ENCODE results near the gene ACTG2. TPM values are rescaled to one million over a fixed set of nuclear protein-coding genes. Genes with fewer than 3 reads are reported as not detected.
A peak's percentile ranks its signal among the peaks of the same experiment; 100 is the strongest.

Gene ACTG2
- 1,000 to 10,000 TPM in 1 of 4 donors, 100 to 1,000 TPM in 3; 394 to 3,499 (median 729) TPM for total RNA-seq

DNA sequence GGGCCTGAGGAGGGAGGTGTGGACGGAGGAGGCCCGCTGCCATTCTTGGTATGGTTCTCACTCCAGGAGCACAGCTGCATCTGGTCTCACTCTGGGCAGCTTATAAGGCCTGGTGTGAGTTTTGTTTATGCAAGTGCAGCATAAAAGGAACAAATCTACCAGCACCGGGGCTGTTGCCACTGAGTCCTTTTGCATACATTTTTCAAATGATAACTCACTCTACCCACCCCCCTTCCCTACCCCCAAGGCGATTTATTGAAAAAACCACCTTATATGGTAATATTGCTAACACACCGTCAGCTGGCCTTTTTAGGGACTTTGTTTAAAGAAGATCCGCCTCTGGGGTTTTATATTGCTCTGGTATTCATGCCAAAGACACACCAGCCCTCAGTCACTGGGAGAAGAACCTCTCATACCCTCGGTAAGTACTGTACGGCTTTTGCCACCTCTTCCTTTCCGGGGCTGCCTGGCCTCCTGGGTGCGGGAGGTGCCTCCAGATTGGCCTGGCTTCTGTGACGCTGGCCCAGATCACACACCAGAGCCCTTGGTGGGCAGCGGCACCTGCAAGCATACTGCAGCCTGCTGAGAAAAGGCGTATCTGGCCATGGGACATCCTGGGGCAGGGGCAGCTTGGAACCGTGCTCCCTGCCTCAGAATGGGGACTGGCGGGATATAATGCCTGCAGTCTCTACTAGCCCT is at the start of gene ACTG2:
TSS of gene ACTG2 (plus strand) at position 378 of the 699 bp plus-strand sequence. CDS start 8,304 bp downstream, outside the sequence.
- DNase-seq, result peak; percentile 28
- in situ Hi-C loops (cut with MboI; ENCODE audit: low pct_ligation_motif_present in 1 of 4, low pct_unique_long_range_greater_than_20kb in 1 of 4, low sequenced_read_pairs in 3 of 4), result no loop called here
- TF ChIP-seq POLR2AphosphoS5 (IDR thresholded peaks at IDR 0.05) (peak; percentile 78 to 86 (median 79)), POLR2A (IDR thresholded peaks at IDR 0.05) (peak; percentile 62), EP300 (IDR thresholded peaks at IDR 0.05; ENCODE audit: low read depth) (peak; percentile 54)
- TF ChIP-seq, protein P1, sequence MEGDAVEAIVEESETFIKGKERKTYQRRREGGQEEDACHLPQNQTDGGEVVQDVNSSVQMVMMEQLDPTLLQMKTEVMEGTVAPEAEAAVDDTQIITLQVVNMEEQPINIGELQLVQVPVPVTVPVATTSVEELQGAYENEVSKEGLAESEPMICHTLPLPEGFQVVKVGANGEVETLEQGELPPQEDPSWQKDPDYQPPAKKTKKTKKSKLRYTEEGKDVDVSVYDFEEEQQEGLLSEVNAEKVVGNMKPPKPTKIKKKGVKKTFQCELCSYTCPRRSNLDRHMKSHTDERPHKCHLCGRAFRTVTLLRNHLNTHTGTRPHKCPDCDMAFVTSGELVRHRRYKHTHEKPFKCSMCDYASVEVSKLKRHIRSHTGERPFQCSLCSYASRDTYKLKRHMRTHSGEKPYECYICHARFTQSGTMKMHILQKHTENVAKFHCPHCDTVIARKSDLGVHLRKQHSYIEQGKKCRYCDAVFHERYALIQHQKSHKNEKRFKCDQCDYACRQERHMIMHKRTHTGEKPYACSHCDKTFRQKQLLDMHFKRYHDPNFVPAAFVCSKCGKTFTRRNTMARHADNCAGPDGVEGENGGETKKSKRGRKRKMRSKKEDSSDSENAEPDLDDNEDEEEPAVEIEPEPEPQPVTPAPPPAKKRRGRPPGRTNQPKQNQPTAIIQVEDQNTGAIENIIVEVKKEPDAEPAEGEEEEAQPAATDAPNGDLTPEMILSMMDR (IDR thresholded peaks at IDR 0.05), result no peak
- H3K27ac ChIP-seq, result peak within 1 kb of the TSS; percentile 78 to 89 (median 88)
- H3K27me3 ChIP-seq, result no peaks in the 10 kb centered on the region
- H3K36me3 ChIP-seq, result no peaks in the 10 kb centered on the region
- intact Hi-C loops (cut with DNase I; ENCODE audit: low total_unique reads), result loop anchor here (10.0 kb wide), 1 partner anchor 58 kb away; no protein-coding TSS in a partner anchor
- H3K4me3 ChIP-seq, result peak within 1 kb of the TSS; percentile 20 to 42 (median 34)
- WGBS, 2 donors (ENCODE audit: low coverage in 1 of 2), result 66 to 67% methylated on average over 1 to 15 of the region's 15 CpGs
- no peaks in the 10 kb centered on the region for H3K9me3 ChIP-seq
- H3K4me1 ChIP-seq, result peaks cover 0 to 3% (median 0%) of the 10 kb centered on the region in 4 donors

DNA sequence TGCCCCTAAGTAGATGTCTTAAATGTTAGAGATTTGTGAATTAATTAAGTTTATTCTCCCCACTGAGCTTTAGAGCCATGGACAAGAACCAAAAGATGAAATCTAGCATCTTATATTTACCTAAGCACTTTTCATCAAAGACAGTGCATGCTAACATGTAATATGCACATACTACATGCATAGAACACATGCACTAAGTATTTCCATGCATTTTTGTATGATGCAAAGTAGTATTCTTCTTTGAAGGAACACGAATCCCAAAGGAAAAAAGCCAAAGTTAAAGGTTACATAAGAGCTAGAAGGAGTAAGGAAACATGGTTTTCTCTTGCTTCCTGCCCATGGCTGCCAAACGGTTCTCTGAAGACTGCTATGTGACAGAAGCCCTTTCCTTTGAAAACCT is 48.7 kb upstream of the ACTG2 start:
- Histone ChIP-seq H3K36me3 (peaks cover 0 to 42% (median 21%) of the 10 kb centered on the region in 4 donors), H3K27ac (peak overlapping the region in 1 of 4 donors; percentile 95), H3K9me3 (no peaks in the 10 kb centered on the region), H3K4me3 (no peak overlapping the region), H3K27me3 (no peaks in the 10 kb centered on the region), H3K4me1 (peaks cover 0 to 34% (median 17%) of the 10 kb centered on the region in 4 donors)
- 67% methylated on average over 2 of the region's 2 CpGs for WGBS, 2 donors (ENCODE audit: low coverage in 1 of 2)
- DNase-seq, result no peak
- no peak for TF ChIP-seq POLR2AphosphoS5 (IDR thresholded peaks at IDR 0.05)
- TF ChIP-seq POLR2A (IDR thresholded peaks at IDR 0.05), result no peak
- TF ChIP-seq EP300 (IDR thresholded peaks at IDR 0.05; ENCODE audit: low read depth), result no peak
- TF ChIP-seq, protein P1 (IDR thresholded peaks at IDR 0.05), result no peak
- in situ Hi-C loops (cut with MboI; ENCODE audit: low pct_ligation_motif_present in 1 of 4, low pct_unique_long_range_greater_than_20kb in 1 of 4, low sequenced_read_pairs in 3 of 4) (loop anchor here in 3 of 4 donors (25.0 kb wide), 2 partner anchors 143 to 293 kb away; partner anchors contain the start of genes BOLA3 (in 2 of the 3) and TET3 (in 1 of the 3)), intact Hi-C loops (cut with DNase I; ENCODE audit: low total_unique reads) (no loop called here)

DNA sequence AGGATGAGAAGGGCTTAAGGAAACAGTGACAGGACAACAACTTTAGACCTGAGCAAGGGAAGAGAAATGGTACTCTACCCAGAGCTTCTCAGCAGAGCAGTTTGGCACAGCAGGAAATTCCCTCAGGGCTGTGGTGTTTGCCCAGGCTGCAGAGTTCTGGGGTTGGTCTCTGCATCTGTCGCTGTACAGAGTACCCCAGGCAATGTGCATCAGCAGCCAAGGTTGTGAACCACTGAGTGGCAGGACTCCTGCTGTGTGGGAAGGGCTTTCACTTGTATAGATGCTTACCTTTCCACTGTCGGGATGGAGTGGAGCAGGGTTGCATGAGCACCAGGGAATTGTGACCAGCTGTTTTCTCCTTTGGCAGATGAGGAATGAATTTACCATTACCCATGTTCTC is 42.8 kb upstream of the ACTG2 start:
- TF ChIP-seq POLR2A (IDR thresholded peaks at IDR 0.05) (no peak), POLR2AphosphoS5 (IDR thresholded peaks at IDR 0.05) (no peak), EP300 (IDR thresholded peaks at IDR 0.05; ENCODE audit: low read depth) (no peak)
- TF ChIP-seq, protein P1 (IDR thresholded peaks at IDR 0.05), result no peak

DNA sequence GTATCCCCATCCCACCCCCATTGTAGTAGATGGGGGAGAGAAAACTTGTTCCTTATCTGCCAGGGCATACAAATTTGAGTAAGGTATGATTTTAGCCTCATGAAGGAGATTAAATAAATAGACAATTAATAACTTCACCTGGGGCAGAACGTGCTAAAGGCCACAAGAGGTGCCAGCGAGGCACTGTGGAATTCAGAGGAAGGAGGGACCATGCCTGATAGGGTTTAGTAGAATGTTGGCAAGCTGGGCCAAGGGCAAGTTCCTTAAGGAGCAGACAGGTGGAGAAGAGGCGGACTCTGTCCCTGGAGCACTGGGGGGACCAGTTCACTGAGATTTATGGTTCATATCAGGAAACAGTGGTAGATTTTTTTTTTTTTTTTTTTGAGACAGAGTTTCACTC is 41.5 kb upstream of the ACTG2 start:
- H3K4me3 ChIP-seq, result no peak overlapping the region
- peak overlapping the region; percentile 37 to 61 (median 47) for H3K27ac ChIP-seq
- intact Hi-C loops (cut with DNase I; ENCODE audit: low total_unique reads), result no loop called here
- DNase-seq, result peak; percentile 53
- WGBS, 2 donors (ENCODE audit: low coverage in 1 of 2), result 21 to 52% methylated on average over 3 of the region's 3 CpGs
- peaks cover 0 to 67% (median 22%) of the 10 kb centered on the region in 4 donors for H3K36me3 ChIP-seq
- H3K9me3 ChIP-seq, result no peaks in the 10 kb centered on the region
- TF ChIP-seq EP300 (IDR thresholded peaks at IDR 0.05; ENCODE audit: low read depth) (no peak), POLR2AphosphoS5 (IDR thresholded peaks at IDR 0.05) (no peak)
- TF ChIP-seq, protein P1 (IDR thresholded peaks at IDR 0.05), result peak in 3 of 5 experiments; percentile 25 to 71 (median 37)
- H3K27me3 ChIP-seq, result no peaks in the 10 kb centered on the region
- in situ Hi-C loops (cut with MboI; ENCODE audit: low pct_ligation_motif_present in 1 of 4, low pct_unique_long_range_greater_than_20kb in 1 of 4, low sequenced_read_pairs in 3 of 4), result no loop called here
- H3K4me1 ChIP-seq, result peaks cover 0 to 15% (median 6%) of the 10 kb centered on the region in 4 donors

More for the DNA sequence above, 42.8 kb upstream of the ACTG2 start:
- Histone ChIP-seq H3K27me3 (no peaks in the 10 kb centered on the region), H3K9me3 (no peaks in the 10 kb centered on the region), H3K27ac (peak overlapping the region in 3 of 4 donors; percentile 38 to 61 (median 56)), H3K4me3 (no peak overlapping the region), H3K36me3 (peaks cover 0 to 71% (median 21%) of the 10 kb centered on the region in 4 donors), H3K4me1 (peaks cover 0 to 15% (median 6%) of the 10 kb centered on the region in 4 donors)
- no peak for DNase-seq
- in situ Hi-C loops (cut with MboI; ENCODE audit: low pct_ligation_motif_present in 1 of 4, low pct_unique_long_range_greater_than_20kb in 1 of 4, low sequenced_read_pairs in 3 of 4) (no loop called here), intact Hi-C loops (cut with DNase I; ENCODE audit: low total_unique reads) (no loop called here)
- WGBS, 2 donors (ENCODE audit: low coverage in 1 of 2), result 76% methylated on average over 2 of the region's 2 CpGs; no CpG with 5 or more reads in 1 of the 2 donors

All from transverse colon (tissue), 4 donors.